ENCODE data around the gene CCDC91.

The CCDC91 gene

GRCh38 chr12:28578361-28578760 lies 388.1 kb downstream of the CCDC91 start:
- Histone ChIP-seq H3K9me2 (replicated peaks; ENCODE audit: insufficient read depth, low read length) (no peaks in the 10 kb centered on the region), H3K79me2 (ENCODE audit: insufficient read depth, low read length) (no peaks in the 10 kb centered on the region), H3K9ac (ENCODE audit: low read length) (no peak overlapping the region), H3F3A (ENCODE audit: insufficient read depth) (no peaks in the 10 kb centered on the region), H3K27me3 (ENCODE audit: low read length) (no peaks in the 10 kb centered on the region), H4K20me1 (ENCODE audit: low read depth, low read length) (no peaks in the 10 kb centered on the region), H2AFZ (ENCODE audit: low read depth, low read length, severe bottlenecking) (no peak overlapping the region), H3K9me3 (ENCODE audit: insufficient read depth, low read length) (no peaks in the 10 kb centered on the region), H3K27ac (ENCODE audit: low read depth, low read length) (no peak overlapping the region), H3K36me3 (ENCODE audit: low read length) (no peaks in the 10 kb centered on the region), H3K4me3 (ENCODE audit: insufficient read depth, low read length, poor library complexity, severe bottlenecking) (no peak overlapping the region), H3K4me2 (ENCODE audit: low read depth, low read length, poor library complexity, severe bottlenecking) (no peak overlapping the region)
- TF ChIP-seq, protein P1, sequence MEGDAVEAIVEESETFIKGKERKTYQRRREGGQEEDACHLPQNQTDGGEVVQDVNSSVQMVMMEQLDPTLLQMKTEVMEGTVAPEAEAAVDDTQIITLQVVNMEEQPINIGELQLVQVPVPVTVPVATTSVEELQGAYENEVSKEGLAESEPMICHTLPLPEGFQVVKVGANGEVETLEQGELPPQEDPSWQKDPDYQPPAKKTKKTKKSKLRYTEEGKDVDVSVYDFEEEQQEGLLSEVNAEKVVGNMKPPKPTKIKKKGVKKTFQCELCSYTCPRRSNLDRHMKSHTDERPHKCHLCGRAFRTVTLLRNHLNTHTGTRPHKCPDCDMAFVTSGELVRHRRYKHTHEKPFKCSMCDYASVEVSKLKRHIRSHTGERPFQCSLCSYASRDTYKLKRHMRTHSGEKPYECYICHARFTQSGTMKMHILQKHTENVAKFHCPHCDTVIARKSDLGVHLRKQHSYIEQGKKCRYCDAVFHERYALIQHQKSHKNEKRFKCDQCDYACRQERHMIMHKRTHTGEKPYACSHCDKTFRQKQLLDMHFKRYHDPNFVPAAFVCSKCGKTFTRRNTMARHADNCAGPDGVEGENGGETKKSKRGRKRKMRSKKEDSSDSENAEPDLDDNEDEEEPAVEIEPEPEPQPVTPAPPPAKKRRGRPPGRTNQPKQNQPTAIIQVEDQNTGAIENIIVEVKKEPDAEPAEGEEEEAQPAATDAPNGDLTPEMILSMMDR (IDR thresholded peaks at IDR 0.05; ENCODE audit: insufficient read depth, low read length, poor library complexity, severe bottlenecking), result no peak
- TF ChIP-seq EZH2phosphoT487 (conservative IDR thresholded peaks at IDR 0.05; ENCODE audit: low read length), result no peak

- Histone ChIP-seq H3F3A (ENCODE audit: insufficient read depth) (no peaks in the 10 kb centered on the region), H3K4me2 (ENCODE audit: low read depth, low read length, poor library complexity, severe bottlenecking) (no peak overlapping the region), H3K4me3 (ENCODE audit: insufficient read depth, low read length, poor library complexity, severe bottlenecking) (no peak overlapping the region), H3K9me2 (replicated peaks; ENCODE audit: insufficient read depth, low read length) (no peaks in the 10 kb centered on the region), H3K27me3 (ENCODE audit: low read length) (no peaks in the 10 kb centered on the region), H4K20me1 (ENCODE audit: low read depth, low read length) (no peaks in the 10 kb centered on the region), H2AFZ (ENCODE audit: low read depth, low read length, severe bottlenecking) (no peak overlapping the region), H3K79me2 (ENCODE audit: insufficient read depth, low read length) (no peaks in the 10 kb centered on the region), H3K36me3 (ENCODE audit: low read length) (no peaks in the 10 kb centered on the region), H3K9me3 (ENCODE audit: insufficient read depth, low read length) (no peaks in the 10 kb centered on the region), H3K9ac (ENCODE audit: low read length) (no peak overlapping the region), H3K27ac (ENCODE audit: low read depth, low read length) (no peak overlapping the region)
- TF ChIP-seq, protein P1 (IDR thresholded peaks at IDR 0.05; ENCODE audit: insufficient read depth, low read length, poor library complexity, severe bottlenecking), result no peak
- TF ChIP-seq EZH2phosphoT487 (conservative IDR thresholded peaks at IDR 0.05; ENCODE audit: low read length), result no peak
Measured at GRCh38 chr12:28578833-28579252, 388.6 kb downstream of the CCDC91 start.

DNA sequence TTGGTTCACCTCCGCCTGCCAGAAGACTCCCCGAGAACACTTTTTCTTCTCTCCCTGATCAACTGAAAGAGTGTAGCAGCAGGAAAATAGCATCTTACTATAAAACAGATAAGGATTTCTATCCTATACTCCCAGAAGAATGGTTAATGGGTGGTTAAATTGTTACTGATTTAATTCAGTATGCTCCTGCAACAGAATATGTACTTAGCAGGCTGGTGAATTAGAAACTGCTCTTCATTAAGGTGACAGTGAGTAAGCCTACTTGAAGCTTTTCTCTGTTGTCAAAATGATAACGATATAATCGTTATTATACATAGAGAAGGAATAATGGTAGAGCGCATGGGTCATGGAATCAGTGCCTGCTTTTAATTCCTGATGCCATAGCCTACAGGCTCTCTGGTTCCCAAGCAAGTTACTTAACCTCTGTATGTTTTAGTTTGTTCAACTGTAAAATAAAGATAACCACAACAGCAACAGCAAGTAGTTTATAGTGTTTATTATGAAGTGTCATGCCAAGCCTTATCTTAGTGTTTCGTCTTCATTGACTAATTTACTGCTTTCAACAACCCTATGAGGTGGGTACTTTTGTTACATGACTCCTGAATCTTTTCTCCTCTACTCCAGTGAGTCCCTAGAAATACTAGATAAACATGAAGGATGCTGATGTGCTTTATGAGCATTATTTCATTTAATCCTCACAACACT lies 392.6 kb downstream of the CCDC91 start:
- no peaks in the 10 kb centered on the region for H3K27me3 ChIP-seq (ENCODE audit: low read length)
- H3K9ac ChIP-seq (ENCODE audit: low read length), result no peak overlapping the region
- no peak overlapping the region for H3K4me2 ChIP-seq (ENCODE audit: low read depth, low read length, poor library complexity, severe bottlenecking)
- H3K9me2 ChIP-seq (replicated peaks; ENCODE audit: insufficient read depth, low read length), result no peaks in the 10 kb centered on the region
- no peaks in the 10 kb centered on the region for H3K9me3 ChIP-seq (ENCODE audit: insufficient read depth, low read length)
- no peaks in the 10 kb centered on the region for H4K20me1 ChIP-seq (ENCODE audit: low read depth, low read length)
- H3K4me3 ChIP-seq (ENCODE audit: insufficient read depth, low read length, poor library complexity, severe bottlenecking), result no peak overlapping the region
- no peak overlapping the region for H2AFZ ChIP-seq (ENCODE audit: low read depth, low read length, severe bottlenecking)
- no peaks in the 10 kb centered on the region for H3F3A ChIP-seq (ENCODE audit: insufficient read depth)
- H3K36me3 ChIP-seq (ENCODE audit: low read length), result no peaks in the 10 kb centered on the region
- no peak overlapping the region for H3K27ac ChIP-seq (ENCODE audit: low read depth, low read length)
- H3K79me2 ChIP-seq (ENCODE audit: insufficient read depth, low read length), result no peaks in the 10 kb centered on the region
- TF ChIP-seq, protein P1 (IDR thresholded peaks at IDR 0.05; ENCODE audit: insufficient read depth, low read length, poor library complexity, severe bottlenecking), result no peak
- TF ChIP-seq EZH2phosphoT487 (conservative IDR thresholded peaks at IDR 0.05; ENCODE audit: low read length), result no peak

Data from SU-DHL-6 (cell line).